Measurements from ENCODE around the gene ZNF630.
"Not testable (repeated sequence)": the region's sequence is repeated elsewhere in the genome, so short reads cannot be mapped to it uniquely, and the experiment has no call there.

The ZNF630 gene

DNA sequence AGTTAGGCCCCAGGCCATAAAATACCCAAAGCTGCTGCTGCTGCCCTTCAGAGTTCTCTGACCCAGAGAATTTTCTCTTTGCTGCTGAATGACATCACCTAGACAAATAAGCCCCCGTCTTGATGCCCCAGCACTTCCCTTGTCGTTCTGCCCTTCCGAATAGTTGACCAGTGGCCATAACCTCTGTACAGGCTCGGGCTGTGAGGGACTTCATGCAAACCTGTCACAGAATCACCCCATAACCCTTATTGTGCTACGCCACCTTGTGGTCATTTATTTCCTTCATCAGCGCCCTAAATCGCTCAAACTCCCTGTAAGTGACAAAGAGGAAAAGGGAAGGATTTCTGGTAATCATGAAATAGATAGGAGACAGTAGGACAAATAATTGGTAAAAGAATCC lies 45.9 kb downstream of the ZNF630 start:
- H3K27ac ChIP-seq = no peak overlapping the region
- TF ChIP-seq, protein P1, sequence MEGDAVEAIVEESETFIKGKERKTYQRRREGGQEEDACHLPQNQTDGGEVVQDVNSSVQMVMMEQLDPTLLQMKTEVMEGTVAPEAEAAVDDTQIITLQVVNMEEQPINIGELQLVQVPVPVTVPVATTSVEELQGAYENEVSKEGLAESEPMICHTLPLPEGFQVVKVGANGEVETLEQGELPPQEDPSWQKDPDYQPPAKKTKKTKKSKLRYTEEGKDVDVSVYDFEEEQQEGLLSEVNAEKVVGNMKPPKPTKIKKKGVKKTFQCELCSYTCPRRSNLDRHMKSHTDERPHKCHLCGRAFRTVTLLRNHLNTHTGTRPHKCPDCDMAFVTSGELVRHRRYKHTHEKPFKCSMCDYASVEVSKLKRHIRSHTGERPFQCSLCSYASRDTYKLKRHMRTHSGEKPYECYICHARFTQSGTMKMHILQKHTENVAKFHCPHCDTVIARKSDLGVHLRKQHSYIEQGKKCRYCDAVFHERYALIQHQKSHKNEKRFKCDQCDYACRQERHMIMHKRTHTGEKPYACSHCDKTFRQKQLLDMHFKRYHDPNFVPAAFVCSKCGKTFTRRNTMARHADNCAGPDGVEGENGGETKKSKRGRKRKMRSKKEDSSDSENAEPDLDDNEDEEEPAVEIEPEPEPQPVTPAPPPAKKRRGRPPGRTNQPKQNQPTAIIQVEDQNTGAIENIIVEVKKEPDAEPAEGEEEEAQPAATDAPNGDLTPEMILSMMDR (conservative IDR thresholded peaks at IDR 0.05) = peak; percentile 43
- no peak for TF ChIP-seq ZFX (IDR thresholded peaks at IDR 0.05)

DNA sequence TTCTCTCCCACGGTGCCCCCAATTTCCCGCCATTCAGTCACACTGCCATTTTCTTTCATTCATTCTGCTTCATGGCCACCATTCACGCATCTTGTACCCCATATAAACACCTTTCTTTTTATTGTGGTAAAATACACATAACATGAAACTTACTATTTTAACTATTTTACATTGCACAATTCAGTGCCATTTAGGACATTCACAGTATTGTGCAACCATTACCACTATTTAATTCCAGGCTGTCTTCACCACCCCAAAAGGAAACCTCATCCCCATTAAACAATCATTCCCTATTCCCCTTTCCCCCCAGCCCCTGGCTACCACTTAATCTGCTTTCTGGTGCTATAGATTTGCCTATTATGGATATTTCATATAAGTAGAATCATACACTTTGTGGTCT lies 48.7 kb downstream of the ZNF630 start:
- TF ChIP-seq, protein P1 (conservative IDR thresholded peaks at IDR 0.05) = no peak
- no peak for TF ChIP-seq ZFX (IDR thresholded peaks at IDR 0.05)

DNA sequence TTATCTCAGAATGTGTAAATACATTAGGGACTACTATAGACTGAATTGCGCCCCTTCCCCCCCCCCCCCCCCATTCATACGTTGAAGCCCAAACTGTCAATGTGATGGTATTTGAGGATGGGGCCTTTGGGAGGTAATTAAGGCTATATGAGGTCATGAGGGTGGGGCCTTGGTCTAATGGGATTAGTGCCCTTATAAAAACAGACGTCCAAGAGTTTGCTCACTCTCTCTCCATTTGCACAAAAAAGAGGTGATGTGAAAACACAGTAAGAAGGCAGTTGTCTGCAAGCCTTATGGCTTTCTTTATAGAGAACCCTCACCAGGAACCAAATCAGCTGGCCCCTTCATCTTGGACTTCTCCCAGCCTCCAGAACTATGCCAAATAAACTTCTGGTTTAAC lies 49.3 kb downstream of the ZNF630 start:
- no peak overlapping the region; the same call in 1 of the 2 replicates for H3K27ac ChIP-seq

More for the DNA sequence above, 48.7 kb downstream of the ZNF630 start:
- H3K27ac ChIP-seq = no peak overlapping the region

DNA sequence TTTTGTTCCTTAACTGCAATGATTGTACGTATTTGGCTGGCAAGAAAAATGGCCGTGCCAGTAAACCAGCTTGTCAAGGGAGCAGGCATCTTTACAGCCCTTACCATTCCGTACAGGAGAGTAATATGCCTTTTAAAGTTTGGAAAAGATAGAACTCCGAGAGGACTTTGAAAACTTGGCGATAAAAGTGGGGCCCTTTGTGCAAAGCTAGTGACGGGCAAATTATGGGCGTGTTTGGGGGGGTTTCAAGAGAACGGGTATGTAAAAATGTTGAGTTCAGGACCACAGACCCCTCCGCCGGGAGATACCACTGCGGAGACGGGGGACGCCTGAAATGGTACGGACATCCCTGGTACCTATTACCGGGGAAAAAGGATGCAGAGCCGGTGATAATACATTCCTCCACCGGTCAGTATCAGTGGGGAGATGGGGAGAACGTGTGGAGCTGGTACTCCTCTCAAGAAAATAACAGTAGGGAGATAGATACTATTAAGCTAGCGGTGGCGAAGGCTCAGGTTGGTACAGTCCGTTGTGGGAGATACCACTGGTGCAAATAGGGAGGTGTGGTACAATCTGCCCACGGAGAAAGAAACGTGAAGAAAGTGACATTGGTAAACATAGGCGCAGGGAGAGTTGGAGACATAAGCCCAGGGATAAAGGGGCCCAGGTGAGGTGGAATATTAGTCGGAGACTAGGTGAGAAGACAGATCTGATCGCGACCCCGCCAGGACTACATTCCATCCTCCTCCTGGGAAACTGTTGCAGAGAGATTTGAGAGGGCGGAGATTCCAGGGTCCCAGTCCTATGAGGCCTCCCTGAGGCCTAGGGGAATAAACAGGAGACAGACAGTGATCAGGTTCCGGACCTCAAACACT lies 50.2 kb downstream of the ZNF630 start:
- H3K27ac ChIP-seq = peak overlapping the region; percentile 92

More for the DNA sequence above, 49.3 kb downstream of the ZNF630 start:
- TF ChIP-seq ZFX (IDR thresholded peaks at IDR 0.05) = no peak

DNA sequence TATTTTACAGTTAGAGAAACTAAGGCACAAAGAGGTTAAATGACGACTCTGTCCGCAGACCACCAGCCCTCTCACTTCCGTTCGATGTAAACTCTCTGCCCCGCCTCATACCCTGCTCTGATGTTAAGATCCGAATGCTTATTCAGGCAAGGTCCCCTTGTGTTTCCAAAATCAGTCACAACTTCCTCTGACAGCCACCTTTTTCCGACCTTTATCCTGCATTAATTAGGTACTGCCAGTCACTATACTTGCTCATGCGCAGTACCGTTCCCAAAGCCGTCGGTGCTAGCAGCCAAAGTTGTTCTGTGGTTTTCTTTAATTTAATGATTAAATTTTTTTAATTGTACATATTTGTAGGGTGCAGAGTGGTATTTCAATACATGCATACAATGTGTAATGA lies 51.0 kb downstream of the ZNF630 start:
- H3K27ac ChIP-seq = not testable (repeated sequence)

More for the DNA sequence above, 50.2 kb downstream of the ZNF630 start:
- TF ChIP-seq ZFX (IDR thresholded peaks at IDR 0.05) = no peak
- TF ChIP-seq, protein P1 (conservative IDR thresholded peaks at IDR 0.05) = no peak

DNA sequence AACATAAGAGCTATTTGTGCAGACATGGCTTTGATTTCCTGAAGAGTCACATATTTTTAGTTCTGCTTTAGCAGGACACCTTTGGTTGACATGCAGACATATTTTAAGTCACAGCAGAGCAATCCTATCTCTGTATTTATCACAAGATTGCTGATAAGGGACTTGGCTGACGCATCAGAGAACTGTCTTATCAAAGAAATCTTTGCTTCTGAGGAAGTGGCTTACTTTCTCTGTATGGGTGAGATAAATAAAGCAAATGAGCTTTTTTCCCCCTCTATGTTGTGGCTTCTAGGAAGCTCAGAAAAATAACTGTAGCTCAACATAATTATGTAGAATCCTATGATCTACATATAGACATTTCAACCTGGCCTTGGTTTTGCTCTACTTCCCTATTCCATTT lies 51.5 kb downstream of the ZNF630 start:
- H3K27ac ChIP-seq = not testable (repeated sequence)

DNA sequence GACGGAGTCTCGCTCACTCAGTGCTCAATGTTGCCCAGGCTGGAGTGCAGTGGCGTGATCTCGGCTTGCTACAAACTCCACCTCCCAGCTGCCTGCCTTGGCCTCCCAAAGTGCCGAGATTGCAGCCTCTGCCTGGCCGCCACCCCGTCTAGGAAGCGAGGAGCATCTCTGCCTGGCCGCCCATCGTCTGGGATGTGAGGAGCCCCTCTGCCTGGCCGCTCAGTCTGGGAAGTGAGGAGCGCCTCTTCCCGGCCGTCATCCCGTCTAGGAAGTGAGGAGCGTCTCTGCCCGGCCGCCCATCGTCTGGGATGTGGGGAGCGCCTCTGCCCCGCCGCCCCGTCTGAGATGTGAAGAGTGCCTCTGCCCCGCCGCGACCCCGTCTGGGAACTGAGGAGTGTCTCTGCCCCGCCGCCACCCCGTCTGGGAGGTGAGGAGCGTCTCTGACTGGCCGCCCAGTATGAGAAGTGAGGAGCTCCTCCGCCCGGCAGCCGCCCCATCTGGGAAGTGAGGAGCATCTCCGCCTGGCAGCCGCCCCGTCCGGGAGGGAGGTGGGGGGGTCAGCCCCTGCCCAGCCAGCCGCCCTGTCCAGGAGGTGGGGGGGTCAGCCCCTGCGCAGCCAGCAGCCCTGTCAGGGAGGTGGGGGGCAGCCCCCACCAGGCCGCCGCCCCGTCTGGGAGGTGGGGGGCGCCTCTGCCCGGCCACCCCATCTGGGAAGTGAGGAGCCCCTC lies 54.7 kb downstream of the ZNF630 start:
- not testable (repeated sequence) for H3K27ac ChIP-seq

DNA sequence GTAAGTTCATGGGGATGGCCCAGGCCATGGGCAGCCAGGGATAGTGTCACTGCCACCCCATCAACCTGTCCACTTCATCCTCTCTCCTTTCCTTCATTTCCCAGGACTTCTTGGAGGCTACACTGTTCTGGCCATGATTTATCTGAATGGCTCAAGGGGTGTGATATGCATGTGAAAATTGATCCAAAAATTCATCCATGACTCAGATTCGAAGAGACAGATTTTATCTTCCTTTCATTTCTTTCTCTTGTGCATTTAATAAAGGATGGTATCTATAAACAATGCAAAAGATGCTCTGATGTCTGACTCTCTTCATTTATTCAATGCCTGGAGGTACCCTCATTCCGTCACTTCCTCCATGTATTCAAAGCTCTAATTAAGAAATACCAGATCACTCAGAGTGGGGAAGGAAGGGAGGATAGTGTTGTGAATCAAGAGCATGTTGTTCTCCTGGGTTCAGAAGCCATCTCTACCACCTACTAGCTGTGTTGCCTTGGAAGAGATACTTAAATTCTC lies 61.9 kb downstream of the ZNF630 start:
- not testable (repeated sequence) for H3K27ac ChIP-seq
